Memory B cell (primary cell): Measurements from ENCODE around the gene SLC25A21.

Source experiments
- ATAC-seq: fragments of 150-1000 bp; cut with Tn5 transposase; 2 replicates; pipeline ENCODE4 v1.10.0; 2021; ENCODE audit warnings: low read depth, mild to moderate bottlenecking, moderate library complexity
- DNase-seq, 2 donors: peaks; one replicate each; pipeline ENCODE4 v3.0.0; 2022; ENCODE audit warnings: low spot score in 2 of 2
- H3K27ac Mint-ChIP-seq: one replicate; pipeline ENCODE4 v1.8.0; 2022; ENCODE audit warnings: mild to moderate bottlenecking, moderate library complexity, mixed read lengths
- H3K27me3 Mint-ChIP-seq: one replicate; pipeline ENCODE4 v1.8.0; 2022; ENCODE audit warnings: mixed read lengths
- H3K36me3 Mint-ChIP-seq: one replicate; pipeline ENCODE4 v1.8.0; 2022; ENCODE audit warnings: mild to moderate bottlenecking, mixed read lengths
- H3K4me1 Mint-ChIP-seq: one replicate; pipeline ENCODE4 v1.8.0; 2022; ENCODE audit warnings: mixed read lengths
- H3K4me3 Mint-ChIP-seq: one replicate; pipeline ENCODE4 v1.8.0; 2022; ENCODE audit warnings: mild to moderate bottlenecking, moderate library complexity, mixed read lengths
- H3K9me3 Mint-ChIP-seq: one replicate; pipeline ENCODE4 v1.8.0; 2022; ENCODE audit warnings: mixed read lengths

SLC25A21 gene

DNA sequence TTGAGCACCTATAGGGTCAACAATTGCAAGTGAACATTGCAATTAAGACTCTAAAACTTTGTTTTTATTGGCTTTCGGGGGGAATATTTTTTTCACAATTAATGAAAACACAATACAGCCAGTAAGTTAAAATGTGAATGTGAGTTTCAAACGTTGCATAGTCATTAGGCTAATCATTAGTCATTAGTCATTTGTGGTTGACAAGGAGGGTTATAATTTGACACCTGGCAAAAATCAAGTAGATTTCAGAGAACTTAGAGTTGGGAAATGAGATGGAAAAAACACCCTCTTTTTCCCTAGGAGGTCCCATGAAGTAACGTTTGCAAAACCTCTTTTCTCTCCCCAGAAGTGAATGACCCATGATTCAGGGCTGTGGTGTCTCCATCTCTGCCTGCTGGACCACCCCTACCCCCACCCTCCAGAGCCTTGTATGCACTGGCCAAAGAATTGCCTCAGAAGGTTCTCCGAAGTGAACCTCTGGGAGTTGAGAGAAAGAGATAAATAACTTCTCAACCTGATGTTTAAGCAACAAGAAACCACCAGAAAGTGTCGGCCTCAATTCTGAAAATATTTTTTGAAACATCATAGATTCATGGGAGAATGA, 314.5 kb downstream of the SLC25A21 start:
- Mint-ChIP-seq H3K36me3 (no peaks in the 10 kb centered on the region), H3K27me3 (no peaks in the 10 kb centered on the region), H3K4me3 (no peak overlapping the region), H3K4me1 (no peaks in the 10 kb centered on the region), H3K27ac (no peak overlapping the region), H3K9me3 (peaks cover 2% of the 10 kb centered on the region)
- ATAC-seq = no peak
- DNase-seq = no peak

DNA sequence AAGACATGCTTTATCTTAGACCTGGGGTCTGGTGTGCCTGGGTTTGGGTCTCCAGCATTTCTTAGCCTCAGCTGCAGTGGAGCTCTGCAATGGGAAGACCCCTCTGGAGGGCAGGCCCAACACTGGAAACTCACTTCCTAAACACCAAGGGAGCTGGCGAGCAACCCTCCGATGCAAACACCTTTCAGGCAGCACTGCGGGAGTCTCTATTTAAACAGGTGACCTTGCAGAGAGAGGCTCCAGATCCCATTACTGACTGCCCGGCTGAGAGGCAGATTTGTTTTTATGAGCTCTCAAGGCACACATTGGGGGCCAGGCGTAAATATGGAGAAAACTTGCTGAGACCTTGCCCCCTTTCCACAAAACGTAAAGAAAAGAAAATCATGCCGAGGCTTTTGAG, 315.3 kb downstream of the SLC25A21 start:
- Mint-ChIP-seq H3K9me3 (peaks cover 2% of the 10 kb centered on the region), H3K4me3 (no peak overlapping the region), H3K27ac (no peak overlapping the region), H3K27me3 (no peaks in the 10 kb centered on the region), H3K36me3 (no peaks in the 10 kb centered on the region), H3K4me1 (no peaks in the 10 kb centered on the region)
- DNase-seq (no peak), ATAC-seq (no peak)

DNA sequence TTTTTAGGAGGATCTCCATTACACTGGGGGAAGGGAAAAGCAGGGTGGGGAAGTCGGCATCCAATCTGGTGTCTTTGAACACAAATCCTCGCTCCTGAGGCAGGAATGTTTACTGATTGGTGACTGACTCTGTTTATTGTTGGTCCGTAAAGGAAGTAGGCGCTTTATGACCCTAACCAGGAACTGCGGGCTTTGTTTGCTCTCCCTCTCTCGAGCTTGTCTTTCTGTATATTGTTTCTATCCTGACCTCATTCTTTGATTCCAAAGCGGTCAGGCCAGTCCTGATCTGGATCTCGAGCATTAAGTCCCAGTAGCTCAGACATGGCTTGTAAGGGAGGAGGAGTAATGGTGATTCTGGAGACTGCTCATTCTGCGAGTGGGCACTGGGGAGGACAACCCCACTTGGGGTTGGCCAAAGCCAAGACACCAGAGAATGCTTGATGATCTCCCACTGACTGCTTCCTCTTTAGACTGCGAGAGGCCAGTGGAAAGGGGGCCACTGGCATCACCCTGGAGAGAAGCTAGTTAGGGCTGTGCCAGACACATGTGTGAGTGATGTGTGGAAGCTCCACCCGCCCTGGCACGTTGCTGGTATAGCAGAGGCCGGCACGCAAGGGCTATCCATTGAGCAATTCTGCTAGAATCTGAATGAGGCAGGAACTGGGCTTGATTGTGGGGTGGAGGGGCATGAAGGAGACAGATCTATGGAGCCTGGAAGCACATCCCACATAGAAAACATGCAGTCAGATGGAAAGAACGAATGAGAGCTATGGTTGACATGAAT, 316.1 kb downstream of the SLC25A21 start:
- DNase-seq = no peak
- no peak for ATAC-seq
- Mint-ChIP-seq H3K36me3 (no peaks in the 10 kb centered on the region), H3K4me3 (no peak overlapping the region), H3K9me3 (no peaks in the 10 kb centered on the region), H3K4me1 (no peaks in the 10 kb centered on the region), H3K27me3 (no peaks in the 10 kb centered on the region), H3K27ac (no peak overlapping the region)

DNA sequence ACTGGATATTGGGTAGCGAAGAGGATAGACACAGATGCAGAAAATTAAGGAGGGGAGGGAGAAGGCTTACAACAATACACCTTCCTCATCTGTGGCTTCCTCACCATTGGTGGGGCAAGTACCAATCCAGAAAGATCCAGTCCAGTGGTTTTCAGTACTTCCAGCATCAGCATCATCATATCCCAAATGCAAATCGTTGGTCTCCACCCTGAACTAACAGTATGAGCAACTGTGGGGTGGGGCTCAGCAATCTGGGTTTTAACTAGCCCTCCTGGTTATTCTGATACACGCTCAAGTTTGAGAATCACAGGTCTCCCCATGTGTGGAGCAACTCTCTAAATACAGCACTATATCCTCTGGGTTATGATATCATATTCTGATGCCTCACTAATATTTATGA, 317.0 kb downstream of the SLC25A21 start:
- no peak for DNase-seq
- no peaks in the 10 kb centered on the region for H3K4me1 Mint-ChIP-seq
- no peaks in the 10 kb centered on the region for H3K27me3 Mint-ChIP-seq
- no peak for ATAC-seq
- H3K4me3 Mint-ChIP-seq = no peak overlapping the region
- peaks cover 1% of the 10 kb centered on the region for H3K9me3 Mint-ChIP-seq
- no peak overlapping the region for H3K27ac Mint-ChIP-seq
- H3K36me3 Mint-ChIP-seq = no peaks in the 10 kb centered on the region

DNA sequence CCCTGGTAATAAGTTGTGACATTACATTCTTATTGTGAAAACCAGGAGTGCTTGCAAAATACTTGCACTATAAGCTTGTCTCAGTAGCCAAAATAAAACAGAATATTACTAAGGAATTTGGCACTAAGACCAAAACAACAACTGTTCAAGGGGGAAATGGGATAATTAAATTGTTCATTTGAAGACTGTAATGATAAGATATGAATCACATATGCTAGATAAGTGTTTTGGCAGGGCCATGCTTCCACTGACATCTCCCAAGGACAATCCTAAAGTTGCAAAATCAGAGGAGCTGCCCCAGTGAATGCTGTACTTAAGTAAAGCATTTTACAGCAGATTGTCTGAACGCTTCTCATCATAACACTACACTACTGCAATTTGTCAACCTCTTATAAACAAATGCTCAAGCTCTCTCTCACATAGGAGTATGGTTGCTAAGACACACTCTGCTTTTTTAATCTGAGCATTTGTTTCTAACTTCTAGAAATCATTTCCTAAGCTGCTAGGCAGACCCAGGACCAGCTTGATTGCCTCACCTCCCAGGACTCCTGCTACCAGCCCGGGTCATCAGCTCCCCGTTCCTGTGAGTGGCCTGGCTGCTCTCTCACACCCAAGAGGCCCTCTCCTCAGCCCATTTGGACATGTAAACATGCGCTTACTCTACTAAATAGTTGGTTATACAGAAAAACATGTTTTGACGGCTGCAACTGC, 319.3 kb downstream of the SLC25A21 start:
- Mint-ChIP-seq H3K9me3 (peaks cover 1% of the 10 kb centered on the region), H3K4me3 (no peak overlapping the region), H3K36me3 (no peaks in the 10 kb centered on the region), H3K4me1 (no peaks in the 10 kb centered on the region), H3K27me3 (no peaks in the 10 kb centered on the region), H3K27ac (no peak overlapping the region)
- ATAC-seq (no peak), DNase-seq (no peak)

DNA sequence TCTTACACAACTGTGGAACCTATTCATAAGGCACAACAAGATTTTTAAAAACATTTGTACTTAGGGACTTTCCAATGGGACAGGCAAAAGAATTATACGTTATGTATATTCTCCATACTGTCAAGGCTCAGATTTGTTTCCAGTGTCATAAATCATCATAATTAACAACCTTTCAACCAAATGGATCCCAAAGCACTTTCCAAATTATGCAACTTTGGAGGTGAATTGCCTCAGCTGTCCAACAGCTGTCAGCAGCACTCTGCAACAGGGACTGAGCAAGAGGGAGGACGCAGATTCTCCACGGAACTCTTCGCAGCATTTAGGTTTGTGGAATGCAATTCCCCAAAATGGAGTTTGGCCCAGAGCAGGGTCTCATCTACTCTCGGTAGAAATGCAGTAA, 324.2 kb downstream of the SLC25A21 start:
- no peak overlapping the region for H3K27ac Mint-ChIP-seq
- H3K9me3 Mint-ChIP-seq = peaks cover 1% of the 10 kb centered on the region
- DNase-seq (no peak), ATAC-seq (no peak)
- H3K36me3 Mint-ChIP-seq = no peaks in the 10 kb centered on the region
- H3K4me1 Mint-ChIP-seq = no peaks in the 10 kb centered on the region
- no peak overlapping the region for H3K4me3 Mint-ChIP-seq
- no peaks in the 10 kb centered on the region for H3K27me3 Mint-ChIP-seq

DNA sequence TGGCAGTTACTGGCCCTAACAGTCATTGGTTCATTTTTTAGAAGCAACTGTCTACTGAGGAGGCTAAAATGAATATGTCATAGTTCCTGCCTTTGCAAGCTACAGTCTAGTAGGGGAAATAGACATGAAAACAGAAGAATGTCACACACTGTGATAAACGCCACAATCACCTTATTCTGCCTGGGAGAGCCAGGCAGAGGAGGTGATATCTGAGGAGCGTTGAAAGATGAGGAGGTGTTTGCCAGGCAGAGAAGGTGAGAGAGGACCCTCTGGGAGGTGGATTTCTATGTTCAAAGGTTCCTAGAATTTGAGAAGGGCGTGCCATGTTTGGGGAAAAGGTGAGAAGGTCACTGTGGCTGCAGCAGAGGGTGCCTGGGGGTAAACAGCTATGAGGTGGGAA, 325.0 kb downstream of the SLC25A21 start:
- ATAC-seq (no peak), DNase-seq (no peak)
- Mint-ChIP-seq H3K27me3 (no peaks in the 10 kb centered on the region), H3K9me3 (peaks cover 1% of the 10 kb centered on the region), H3K27ac (no peak overlapping the region), H3K4me3 (no peak overlapping the region), H3K4me1 (no peaks in the 10 kb centered on the region), H3K36me3 (no peaks in the 10 kb centered on the region)

DNA sequence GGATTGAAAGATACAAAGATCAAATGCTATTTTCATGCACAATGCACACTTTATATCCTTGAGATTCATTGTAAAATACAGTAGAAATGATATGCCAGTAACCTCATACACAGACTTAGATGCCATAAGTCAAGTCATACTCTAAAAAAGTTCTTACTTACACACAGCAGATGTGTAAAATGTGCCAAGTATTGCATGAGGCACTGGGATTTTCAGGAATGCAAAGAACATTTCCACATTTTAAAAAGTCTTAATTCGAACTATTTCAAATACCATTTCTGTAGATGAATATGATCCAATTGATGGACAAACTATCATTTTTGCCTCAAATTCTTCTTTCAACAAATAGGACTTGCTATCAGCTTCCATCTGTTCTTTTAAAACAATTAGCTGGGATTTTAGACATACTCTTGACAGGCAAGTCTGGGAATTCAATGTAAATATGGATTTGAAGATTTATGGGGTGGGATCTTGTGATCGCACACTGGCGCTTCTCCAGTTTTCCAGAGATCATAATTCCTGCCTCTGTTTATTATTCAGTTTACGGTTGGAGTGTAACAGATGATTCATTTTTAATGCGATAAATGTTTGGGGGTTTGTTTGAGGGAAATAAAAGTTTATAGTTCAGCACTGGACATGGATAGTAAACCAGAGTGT, 326.9 kb downstream of the SLC25A21 start:
- Mint-ChIP-seq H3K4me1 (no peaks in the 10 kb centered on the region), H3K9me3 (no peaks in the 10 kb centered on the region), H3K27ac (no peak overlapping the region)

DNA sequence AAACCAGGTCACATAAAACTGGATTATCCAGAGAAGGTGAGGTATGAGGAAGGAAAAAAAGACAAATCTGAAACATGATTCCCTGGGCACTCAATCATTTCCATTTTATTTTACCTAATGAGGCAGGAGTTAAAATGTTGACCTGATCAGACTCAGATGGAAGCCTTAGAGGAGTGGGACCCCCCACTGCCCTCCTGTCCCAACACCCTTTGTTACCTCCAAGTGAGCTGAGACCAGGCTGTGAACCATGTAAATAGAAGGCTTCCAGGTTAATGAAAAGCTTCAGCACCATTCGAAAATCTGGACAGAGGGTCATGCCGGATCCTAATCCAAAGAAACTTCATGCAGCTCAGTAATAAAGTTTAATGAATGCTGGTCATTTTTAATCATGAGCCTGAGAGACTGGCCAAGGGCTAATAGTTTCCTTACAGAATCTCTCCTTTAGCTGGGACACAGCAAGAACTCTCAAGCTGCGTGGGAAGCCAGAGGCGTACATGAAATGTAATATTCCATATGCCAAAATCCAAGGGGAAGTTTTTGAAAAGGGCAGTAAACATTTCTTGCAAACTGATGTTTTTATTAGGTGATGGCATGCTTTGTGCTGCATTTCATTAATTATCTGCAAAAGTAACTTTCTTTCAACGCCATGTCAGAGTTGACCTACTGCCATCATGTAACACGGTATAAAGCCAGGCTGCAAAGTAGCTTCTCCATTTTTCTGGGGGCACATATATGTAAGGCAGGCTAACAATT, 327.8 kb downstream of the SLC25A21 start:
- ATAC-seq (no peak), DNase-seq (no peak)
- no peak overlapping the region for H3K27ac Mint-ChIP-seq
- no peaks in the 10 kb centered on the region for H3K27me3 Mint-ChIP-seq
- H3K4me1 Mint-ChIP-seq = no peaks in the 10 kb centered on the region
- H3K4me3 Mint-ChIP-seq = no peak overlapping the region
- no peaks in the 10 kb centered on the region for H3K9me3 Mint-ChIP-seq
- H3K36me3 Mint-ChIP-seq = no peaks in the 10 kb centered on the region

More for the DNA sequence above, 326.9 kb downstream of the SLC25A21 start:
- no peaks in the 10 kb centered on the region for H3K27me3 Mint-ChIP-seq
- no peak for ATAC-seq
- H3K4me3 Mint-ChIP-seq = no peak overlapping the region
- DNase-seq = no peak
- H3K36me3 Mint-ChIP-seq = no peaks in the 10 kb centered on the region

DNA sequence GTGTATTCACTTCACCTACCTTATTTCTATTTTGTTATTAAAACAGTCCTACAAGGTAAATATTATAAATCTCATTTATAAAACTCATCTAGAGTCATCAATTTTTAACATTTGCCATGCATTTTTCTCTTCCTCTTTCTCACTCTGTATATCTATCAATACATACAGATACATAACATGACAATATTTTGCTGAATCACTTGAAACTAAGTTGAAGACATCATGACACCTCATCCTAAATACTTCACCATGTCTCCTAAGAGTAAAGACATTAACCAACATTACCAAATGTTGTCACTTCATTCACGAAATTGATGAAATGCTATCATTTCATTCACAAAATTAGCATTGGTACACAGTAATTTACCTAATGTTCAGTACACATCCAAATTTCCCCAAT, 329.0 kb downstream of the SLC25A21 start:
- Mint-ChIP-seq H3K27me3 (no peaks in the 10 kb centered on the region), H3K4me3 (no peak overlapping the region), H3K36me3 (no peaks in the 10 kb centered on the region), H3K9me3 (no peaks in the 10 kb centered on the region), H3K4me1 (no peaks in the 10 kb centered on the region), H3K27ac (no peak overlapping the region)
- DNase-seq (no peak), ATAC-seq (no peak)

DNA sequence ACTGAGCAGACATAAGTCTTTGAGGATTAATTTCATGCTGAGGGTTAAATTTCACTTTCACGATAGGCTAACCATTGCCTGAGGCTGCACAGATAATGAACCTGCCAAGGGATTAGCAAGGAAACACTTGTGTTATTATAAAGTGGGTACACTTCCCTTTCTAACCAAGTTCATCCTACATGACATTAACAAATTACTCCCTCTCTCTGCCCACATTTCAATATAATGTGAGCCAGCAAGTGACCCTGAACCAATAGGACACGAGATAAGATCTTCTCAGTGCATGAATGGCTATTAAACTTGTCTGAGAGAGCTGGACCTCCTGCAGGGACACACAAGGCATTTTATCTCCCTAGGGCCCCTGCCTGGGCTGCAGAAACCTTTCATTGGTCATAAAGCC, 337.3 kb downstream of the SLC25A21 start:
- H3K27me3 Mint-ChIP-seq = no peaks in the 10 kb centered on the region

DNA sequence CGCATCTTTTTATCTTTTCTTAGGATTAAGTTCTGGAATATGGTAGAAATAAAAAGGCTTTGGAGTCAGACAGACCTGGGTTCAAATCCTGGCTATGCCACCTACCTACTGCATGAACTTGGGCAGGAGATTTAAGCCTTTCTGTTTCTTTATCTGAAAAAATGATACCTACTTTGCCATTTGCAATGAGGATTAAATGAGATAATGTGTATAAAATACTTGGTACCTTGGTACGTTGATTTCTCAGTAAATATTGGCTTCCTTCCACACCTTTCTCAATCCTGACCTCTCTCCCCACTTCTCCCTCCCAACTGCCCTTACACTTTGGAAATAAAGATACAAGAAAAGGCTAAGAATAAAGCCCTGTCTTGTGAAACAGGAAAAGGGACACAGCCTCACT, 338.1 kb downstream of the SLC25A21 start:
- no peak overlapping the region for H3K4me3 Mint-ChIP-seq
- H3K27ac Mint-ChIP-seq = no peak overlapping the region
- H3K27me3 Mint-ChIP-seq = no peaks in the 10 kb centered on the region
- H3K9me3 Mint-ChIP-seq = peaks cover 4% of the 10 kb centered on the region
- H3K36me3 Mint-ChIP-seq = no peaks in the 10 kb centered on the region
- DNase-seq = no peak
- no peak for ATAC-seq
- H3K4me1 Mint-ChIP-seq = no peaks in the 10 kb centered on the region

More for the DNA sequence above, 337.3 kb downstream of the SLC25A21 start:
- no peak overlapping the region for H3K4me3 Mint-ChIP-seq
- no peak overlapping the region for H3K27ac Mint-ChIP-seq
- ATAC-seq (no peak), DNase-seq (no peak)
- no peaks in the 10 kb centered on the region for H3K4me1 Mint-ChIP-seq
- H3K36me3 Mint-ChIP-seq = no peaks in the 10 kb centered on the region
- peaks cover 3% of the 10 kb centered on the region for H3K9me3 Mint-ChIP-seq

DNA sequence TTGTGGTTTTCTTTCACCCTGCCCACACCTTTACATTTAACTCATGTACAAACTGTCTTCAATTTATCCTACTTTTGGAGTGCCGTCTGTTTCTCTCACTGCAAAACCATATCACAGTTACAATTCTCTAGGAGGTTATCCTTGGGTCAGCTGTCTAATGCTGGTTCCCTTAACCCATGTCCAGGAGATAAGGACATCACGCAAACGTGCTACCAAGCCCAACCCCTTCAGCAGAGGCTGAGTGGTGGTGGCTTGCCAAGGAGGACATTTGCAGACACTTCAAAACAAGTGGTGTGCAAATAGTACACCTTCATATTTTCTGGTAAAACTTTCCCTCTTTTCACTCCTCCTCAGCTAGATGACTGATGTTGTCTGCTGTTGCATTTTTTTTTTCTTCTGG, 342.9 kb downstream of the SLC25A21 start:
- peaks cover 7% of the 10 kb centered on the region for H3K9me3 Mint-ChIP-seq
- H3K27me3 Mint-ChIP-seq = no peaks in the 10 kb centered on the region
- H3K4me3 Mint-ChIP-seq = no peak overlapping the region
- ATAC-seq (no peak), DNase-seq (no peak)
- no peaks in the 10 kb centered on the region for H3K36me3 Mint-ChIP-seq
- no peak overlapping the region for H3K27ac Mint-ChIP-seq
- H3K4me1 Mint-ChIP-seq = no peaks in the 10 kb centered on the region
